Mesothelial cell of epicardium (in vitro differentiated cells): ENCODE results near the gene LOXHD1. TPM values are rescaled to one million over a fixed set of nuclear protein-coding genes. Genes with fewer than 3 reads are reported as not detected.

Source experiments
- DNase-seq, 2 experiments: peaks; one replicate each; pipeline ENCODE4 v3.0.0; 2021; ENCODE audit warnings: low spot score in 2 of 2; ENCODE audit not compliant: unreplicated experiment in 2 of 2
- H3K27ac Mint-ChIP-seq: 2 replicates; pipeline ENCODE4 v1.8.0; 2021; ENCODE audit warnings: mixed read lengths
- H3K27me3 Mint-ChIP-seq: 2 replicates; pipeline ENCODE4 v1.8.0; 2021; ENCODE audit warnings: low read depth, mixed read lengths
- H3K36me3 Mint-ChIP-seq: 2 replicates; pipeline ENCODE4 v1.8.0; 2021; ENCODE audit warnings: mixed read lengths
- H3K4me1 Mint-ChIP-seq: 2 replicates; pipeline ENCODE4 v1.8.0; 2021; ENCODE audit warnings: mixed read lengths
- H3K4me3 Mint-ChIP-seq: 2 replicates; pipeline ENCODE4 v1.8.0; 2021; ENCODE audit warnings: mild to moderate bottlenecking, moderate library complexity, mixed read lengths
- H3K9me3 Mint-ChIP-seq: 2 replicates; pipeline ENCODE4 v1.8.0; 2021; ENCODE audit warnings: mixed read lengths
- total RNA-seq: library from RNA; stranded (reverse); gene quantifications from 3 replicates; pipeline ENCODE4 v1.2.1, GENCODE V29; 2021
- TF ChIP-seq, protein P1 (sequence below): fragments of 200-600 bp; sonication (generic); IDR thresholded peaks from one replicate; pipeline ENCODE4 v1.5.0; 2021; ENCODE audit warnings: antibody characterized with exemption; ENCODE audit not compliant: unreplicated experiment

The LOXHD1 gene
- total RNA-seq, 1 donor from 2014 or later, result 0.07 TPM

DNA sequence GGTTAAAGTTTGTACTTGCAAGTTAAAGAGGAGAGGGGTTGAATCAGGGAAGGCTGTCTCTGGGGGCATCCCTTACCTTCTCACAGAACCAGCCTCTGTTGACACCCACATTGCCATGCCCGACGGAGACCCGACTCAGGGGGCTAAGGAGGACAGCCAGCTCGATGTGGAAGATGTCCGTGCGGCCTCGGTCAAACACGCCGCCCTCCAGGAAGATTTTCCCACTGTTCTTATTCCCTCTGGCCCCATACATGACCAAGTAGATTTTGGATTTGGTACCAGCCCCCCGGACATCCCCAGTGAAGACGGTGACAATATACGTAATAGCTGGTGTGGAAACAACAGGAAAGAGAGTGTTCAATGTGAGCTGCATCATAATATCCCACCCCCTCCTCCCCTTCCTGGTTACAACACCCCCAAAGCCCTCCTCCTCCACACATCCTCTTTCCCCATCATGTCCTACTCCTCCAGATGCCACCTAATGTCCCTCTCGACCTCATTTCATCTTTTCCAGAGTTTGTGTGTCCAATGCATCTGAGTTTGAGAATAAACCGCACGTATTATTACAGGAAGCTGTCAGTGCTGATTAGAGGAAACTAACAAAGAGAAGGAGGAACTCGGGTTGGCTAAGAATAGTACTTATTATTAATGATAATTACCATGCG lies 55.7 kb downstream of the LOXHD1 start:
- Mint-ChIP-seq H3K36me3 (no peaks in the 10 kb centered on the region), H3K4me3 (no peak overlapping the region), H3K27ac (no peak overlapping the region)

GRCh38 chr18:46596119-46596518 lies 60.9 kb downstream of the LOXHD1 start:
- no peak for DNase-seq
- Mint-ChIP-seq H3K36me3 (no peaks in the 10 kb centered on the region), H3K9me3 (no peaks in the 10 kb centered on the region), H3K4me1 (peaks cover 3% of the 10 kb centered on the region), H3K4me3 (no peak overlapping the region), H3K27ac (no peak overlapping the region), H3K27me3 (peaks cover 49% of the 10 kb centered on the region)
- TF ChIP-seq, protein P1, sequence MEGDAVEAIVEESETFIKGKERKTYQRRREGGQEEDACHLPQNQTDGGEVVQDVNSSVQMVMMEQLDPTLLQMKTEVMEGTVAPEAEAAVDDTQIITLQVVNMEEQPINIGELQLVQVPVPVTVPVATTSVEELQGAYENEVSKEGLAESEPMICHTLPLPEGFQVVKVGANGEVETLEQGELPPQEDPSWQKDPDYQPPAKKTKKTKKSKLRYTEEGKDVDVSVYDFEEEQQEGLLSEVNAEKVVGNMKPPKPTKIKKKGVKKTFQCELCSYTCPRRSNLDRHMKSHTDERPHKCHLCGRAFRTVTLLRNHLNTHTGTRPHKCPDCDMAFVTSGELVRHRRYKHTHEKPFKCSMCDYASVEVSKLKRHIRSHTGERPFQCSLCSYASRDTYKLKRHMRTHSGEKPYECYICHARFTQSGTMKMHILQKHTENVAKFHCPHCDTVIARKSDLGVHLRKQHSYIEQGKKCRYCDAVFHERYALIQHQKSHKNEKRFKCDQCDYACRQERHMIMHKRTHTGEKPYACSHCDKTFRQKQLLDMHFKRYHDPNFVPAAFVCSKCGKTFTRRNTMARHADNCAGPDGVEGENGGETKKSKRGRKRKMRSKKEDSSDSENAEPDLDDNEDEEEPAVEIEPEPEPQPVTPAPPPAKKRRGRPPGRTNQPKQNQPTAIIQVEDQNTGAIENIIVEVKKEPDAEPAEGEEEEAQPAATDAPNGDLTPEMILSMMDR, result no peak

More for the DNA sequence above, 55.7 kb downstream of the LOXHD1 start:
- Mint-ChIP-seq H3K27me3 (peaks cover 37% of the 10 kb centered on the region), H3K9me3 (no peaks in the 10 kb centered on the region), H3K4me1 (peaks cover 10% of the 10 kb centered on the region)
- TF ChIP-seq, protein P1, result no peak
- DNase-seq, result no peak

GRCh38 chr18:46591783-46592391 lies 65.1 kb downstream of the LOXHD1 start:
- Mint-ChIP-seq H3K9me3 (no peaks in the 10 kb centered on the region), H3K27me3 (peaks cover 66% of the 10 kb centered on the region), H3K27ac (no peak overlapping the region), H3K36me3 (no peaks in the 10 kb centered on the region), H3K4me3 (no peak overlapping the region), H3K4me1 (no peaks in the 10 kb centered on the region)
- TF ChIP-seq, protein P1, result no peak
- DNase-seq, result no peak

- H3K9me3 Mint-ChIP-seq, result no peaks in the 10 kb centered on the region
- no peak for DNase-seq
- H3K4me1 Mint-ChIP-seq, result no peaks in the 10 kb centered on the region
- peaks cover 63% of the 10 kb centered on the region for H3K27me3 Mint-ChIP-seq
- no peak overlapping the region for H3K4me3 Mint-ChIP-seq
- no peak overlapping the region for H3K27ac Mint-ChIP-seq
- TF ChIP-seq, protein P1, result no peak
- no peaks in the 10 kb centered on the region for H3K36me3 Mint-ChIP-seq
These were observed 66.9 kb downstream of the LOXHD1 start for GRCh38 chr18:46590103-46590502.

GRCh38 chr18:46588971-46589660 lies 67.9 kb downstream of the LOXHD1 start:
- Mint-ChIP-seq H3K36me3 (no peaks in the 10 kb centered on the region), H3K4me1 (no peaks in the 10 kb centered on the region), H3K27me3 (peaks cover 57% of the 10 kb centered on the region), H3K27ac (no peak overlapping the region), H3K9me3 (no peaks in the 10 kb centered on the region), H3K4me3 (no peak overlapping the region)
- TF ChIP-seq, protein P1, result no peak
- no peak for DNase-seq
